Erythroblast (primary cell): Measurements from ENCODE around the gene STRBP.
A peak's percentile ranks its signal among the peaks of the same experiment; 100 is the strongest.
"Not testable (repeated sequence)": the region's sequence is repeated elsewhere in the genome, so short reads cannot be mapped to it uniquely, and the experiment has no call there.

Experiments
- DNase-seq, 2 experiments: peaks; one replicate each; lab custom pipeline; 2025; lab: John Stamatoyannopoulos, UW
- GATA1 ChIP-seq: IDR thresholded peaks from 2 replicates; pipeline ENCODE4 v1.6.1; 2011; ENCODE audit warnings: low read depth, mild to moderate bottlenecking, control low read depth, low read length, moderate library complexity
- POLR2A ChIP-seq: IDR thresholded peaks from 2 replicates; pipeline ENCODE4 v1.6.1; 2011; ENCODE audit warnings: mild to moderate bottlenecking, low read length

STRBP gene

DNA sequence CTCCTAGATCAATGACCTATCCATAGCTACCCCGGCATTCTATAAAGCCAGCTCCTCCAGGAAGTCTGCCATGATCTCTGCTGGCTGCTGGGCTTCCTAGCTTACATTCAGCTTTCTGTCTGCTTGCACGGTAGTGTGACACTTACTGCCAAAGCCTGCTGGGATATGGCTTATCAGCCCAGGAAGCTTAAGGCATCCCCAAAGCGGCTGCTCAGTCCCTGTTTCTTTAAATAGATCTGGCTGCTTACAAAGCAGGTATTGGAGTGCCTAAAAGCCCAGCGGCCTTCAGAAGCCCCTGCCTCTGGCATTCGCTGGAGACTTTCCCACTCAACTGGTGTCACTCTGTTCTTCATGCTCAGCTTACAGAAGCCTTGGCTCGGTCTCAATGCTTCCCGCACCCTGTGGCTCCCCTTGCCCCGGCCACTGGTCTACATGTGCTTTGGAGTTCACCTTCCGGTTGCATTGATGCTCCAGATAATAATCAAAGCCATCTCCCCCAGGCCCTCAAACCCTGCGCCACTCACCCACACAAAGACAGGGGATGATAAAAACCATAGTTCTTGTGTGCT, 31.3 kb upstream of the STRBP start:
- peak; percentile 17 to 35 for DNase-seq
- TF ChIP-seq GATA1 = no peak

DNA sequence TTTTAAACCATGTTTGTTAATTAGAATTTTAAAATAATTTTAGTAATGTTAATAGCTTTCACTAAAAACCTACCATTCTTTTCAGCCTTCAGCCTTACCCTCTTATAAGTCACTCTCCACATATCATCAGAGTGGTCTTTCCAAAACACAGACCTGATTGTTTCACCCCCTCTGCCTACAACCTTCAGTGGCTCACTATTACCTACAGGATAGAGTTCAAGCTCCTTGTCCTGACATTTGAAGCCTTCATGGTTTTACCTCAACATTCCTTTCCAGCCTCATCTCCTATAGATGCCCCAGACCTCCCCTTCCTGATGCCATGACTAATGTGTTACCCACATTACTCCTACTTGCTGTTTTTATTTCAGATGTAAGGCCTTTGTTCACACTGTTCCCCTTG, 27.8 kb upstream of the STRBP start:
- TF ChIP-seq GATA1 (no peak), POLR2A (no peak)
- no peak for DNase-seq

DNA sequence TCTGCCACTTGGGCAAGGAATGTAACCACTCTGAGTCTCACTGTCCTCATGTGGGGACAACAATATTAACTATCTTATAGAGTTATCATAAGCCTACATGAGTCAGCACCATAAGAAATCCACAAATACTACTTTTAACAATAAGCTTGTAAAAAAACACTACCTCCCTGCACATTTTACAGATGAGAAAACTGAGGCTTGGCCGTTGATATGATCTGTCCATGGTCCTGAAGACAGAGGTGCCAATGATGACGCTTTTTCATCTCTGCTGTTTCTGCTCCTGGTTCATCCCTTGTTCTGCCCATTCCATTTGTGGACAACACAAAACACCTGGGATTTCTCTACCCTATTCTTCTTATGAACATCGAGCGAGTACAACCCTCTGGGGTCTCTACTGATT, 23.4 kb upstream of the STRBP start:
- DNase-seq = no peak
- no peak for TF ChIP-seq POLR2A

DNA sequence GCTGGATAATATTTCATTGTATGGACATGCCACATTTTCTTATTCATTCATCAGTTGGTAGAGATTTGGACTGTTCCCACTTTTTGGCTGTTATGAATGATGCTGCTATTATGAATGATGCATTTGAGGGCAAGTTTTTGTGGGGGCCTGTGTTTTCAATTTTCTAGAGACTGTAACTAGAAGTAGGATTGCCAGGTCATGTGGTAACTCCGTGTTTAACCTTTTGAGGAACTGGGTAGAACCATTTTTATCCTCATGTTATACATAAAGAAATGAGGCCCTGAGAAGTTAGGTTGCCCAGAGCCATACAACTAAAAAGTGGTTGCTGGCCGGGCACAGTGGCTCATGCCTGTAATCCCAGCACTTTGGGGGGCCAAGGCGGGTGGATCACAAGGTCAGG, 22.4 kb upstream of the STRBP start:
- no peak for TF ChIP-seq POLR2A
- TF ChIP-seq GATA1 = no peak
- no peak for DNase-seq

DNA sequence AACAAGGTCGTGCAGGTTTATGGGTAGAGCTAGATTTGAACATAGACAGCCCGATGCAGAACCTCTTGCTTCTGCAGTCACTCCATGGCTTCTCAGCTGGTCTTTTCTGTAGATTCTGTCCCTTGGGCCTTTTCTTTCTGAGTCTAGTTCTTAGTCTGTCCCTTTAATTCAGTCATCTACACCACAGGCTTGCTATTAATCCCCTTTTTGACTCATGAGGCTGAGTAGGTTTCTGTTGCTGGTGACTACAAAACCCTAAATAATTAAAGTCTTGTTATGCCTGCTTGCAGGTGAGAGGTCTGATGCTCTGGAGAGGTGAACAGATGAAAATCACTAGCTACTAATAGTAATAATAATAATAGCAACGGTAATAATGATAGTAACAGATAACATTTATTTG, 19.3 kb upstream of the STRBP start:
- no peak for TF ChIP-seq GATA1
- TF ChIP-seq POLR2A = no peak
- DNase-seq = no peak

DNA sequence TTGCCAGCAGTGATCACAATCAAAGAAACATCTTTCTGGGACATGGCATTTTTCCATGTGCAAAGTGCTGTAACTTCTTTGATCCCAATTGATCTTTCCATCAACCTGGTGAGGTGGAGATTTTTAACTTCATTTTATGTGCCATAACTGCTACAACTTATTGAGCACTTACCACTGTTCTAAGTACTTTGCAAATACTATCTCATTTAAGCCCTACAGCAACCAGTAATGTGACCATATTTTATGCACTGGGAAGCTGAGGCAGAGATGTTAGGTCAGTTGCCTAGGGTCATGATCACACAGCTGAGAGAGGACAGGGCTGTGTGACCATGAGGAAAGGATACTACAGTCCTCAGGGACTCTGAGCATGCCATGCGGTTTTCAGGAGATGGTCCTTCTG, 17.9 kb upstream of the STRBP start:
- TF ChIP-seq GATA1 (no peak), POLR2A (no peak)

DNA sequence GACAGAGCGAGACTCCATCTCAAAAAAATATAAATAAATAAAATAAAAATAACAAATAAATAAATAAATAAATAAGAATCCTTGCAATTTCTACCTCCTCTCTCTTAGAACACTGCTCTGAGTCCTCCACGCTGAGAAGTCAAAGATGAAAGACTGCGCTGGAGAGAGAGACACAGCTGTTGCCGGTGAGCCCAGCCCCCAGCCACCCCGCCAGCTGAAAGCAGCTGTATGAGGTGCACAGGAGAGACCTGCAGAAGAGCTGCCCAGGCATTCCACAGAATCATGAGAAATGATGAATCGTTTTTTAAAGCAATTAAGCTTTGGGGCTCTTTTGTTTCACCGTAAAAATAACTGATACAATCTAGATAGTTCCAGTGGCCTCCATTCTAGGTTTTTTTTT, 16.3 kb upstream of the STRBP start:
- no peak for DNase-seq
- TF ChIP-seq GATA1 (no peak), POLR2A (no peak)

More for the DNA sequence above, 17.9 kb upstream of the STRBP start:
- no peak for DNase-seq

DNA sequence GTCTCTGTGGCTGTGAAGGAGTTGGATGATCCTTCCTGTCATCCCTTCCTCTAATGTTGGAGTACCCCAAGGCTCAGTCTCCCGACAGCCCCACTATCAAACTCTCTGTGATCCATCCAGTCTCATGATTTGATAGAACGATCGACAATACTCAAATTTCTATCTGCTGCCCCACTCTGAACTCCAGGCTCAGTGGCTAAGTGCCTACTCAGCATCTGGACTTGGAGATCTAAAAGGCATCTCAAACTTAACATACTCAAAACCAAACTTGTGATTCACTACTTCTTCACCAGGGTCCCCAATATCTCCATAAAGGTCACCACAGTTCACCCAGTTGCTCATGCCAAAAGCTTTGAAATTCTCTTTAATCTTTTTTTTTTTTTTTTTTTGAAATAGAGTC, 15.1 kb upstream of the STRBP start:
- no peak for TF ChIP-seq GATA1
- no peak for TF ChIP-seq POLR2A
- no peak for DNase-seq

DNA sequence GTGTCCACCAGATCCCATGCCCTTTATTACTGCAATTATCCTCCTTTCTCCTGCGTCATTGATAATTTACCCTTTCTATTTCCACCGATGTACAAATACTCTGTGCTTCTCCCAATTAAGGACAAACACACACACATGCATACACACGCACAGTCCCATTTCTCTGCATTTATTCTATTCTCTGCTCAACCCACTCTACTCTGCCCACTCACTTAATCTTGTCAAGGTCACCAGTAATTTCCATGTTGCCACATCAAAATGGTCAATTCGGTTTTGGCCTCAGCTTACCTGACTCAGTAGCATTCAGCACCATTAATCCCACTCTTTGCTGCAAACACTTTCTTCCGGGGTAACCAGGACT, 14.6 kb upstream of the STRBP start:
- TF ChIP-seq GATA1 = no peak
- TF ChIP-seq POLR2A = no peak
- no peak for DNase-seq

DNA sequence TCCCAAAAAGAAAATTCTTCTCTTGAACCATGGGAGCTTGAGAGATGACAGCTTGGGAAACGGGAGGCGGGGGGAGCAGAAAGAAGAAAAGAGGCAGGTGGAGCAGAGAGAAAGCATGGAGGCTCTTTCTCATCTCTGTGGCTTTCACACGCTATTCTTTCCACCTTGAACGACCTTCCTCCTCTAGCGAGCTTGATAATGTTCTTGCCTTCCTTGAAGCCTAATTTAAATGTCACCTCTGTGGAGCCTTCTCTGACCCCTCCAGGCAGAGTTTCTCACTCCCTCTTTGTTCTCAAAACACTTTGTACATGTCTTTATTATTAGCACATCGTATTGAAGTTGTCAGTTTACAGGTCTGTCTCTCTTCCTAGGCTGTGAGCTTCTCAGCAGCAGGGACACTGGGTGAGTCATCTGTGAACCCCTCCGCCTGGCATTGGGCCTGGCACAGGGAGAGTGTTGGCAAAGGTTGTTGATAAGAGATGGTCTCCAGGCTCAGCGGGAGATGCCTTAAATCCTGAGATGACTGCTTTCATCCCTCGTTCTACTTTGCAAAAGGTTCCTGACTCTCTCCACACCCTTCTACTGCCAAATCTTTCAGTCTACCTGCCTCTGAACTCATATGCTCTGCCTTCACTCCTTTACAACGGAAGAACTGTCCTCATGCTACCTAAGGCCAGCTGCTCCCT, 14.1 kb upstream of the STRBP start:
- TF ChIP-seq GATA1 = no peak
- TF ChIP-seq POLR2A = no peak
- no peak for DNase-seq

DNA sequence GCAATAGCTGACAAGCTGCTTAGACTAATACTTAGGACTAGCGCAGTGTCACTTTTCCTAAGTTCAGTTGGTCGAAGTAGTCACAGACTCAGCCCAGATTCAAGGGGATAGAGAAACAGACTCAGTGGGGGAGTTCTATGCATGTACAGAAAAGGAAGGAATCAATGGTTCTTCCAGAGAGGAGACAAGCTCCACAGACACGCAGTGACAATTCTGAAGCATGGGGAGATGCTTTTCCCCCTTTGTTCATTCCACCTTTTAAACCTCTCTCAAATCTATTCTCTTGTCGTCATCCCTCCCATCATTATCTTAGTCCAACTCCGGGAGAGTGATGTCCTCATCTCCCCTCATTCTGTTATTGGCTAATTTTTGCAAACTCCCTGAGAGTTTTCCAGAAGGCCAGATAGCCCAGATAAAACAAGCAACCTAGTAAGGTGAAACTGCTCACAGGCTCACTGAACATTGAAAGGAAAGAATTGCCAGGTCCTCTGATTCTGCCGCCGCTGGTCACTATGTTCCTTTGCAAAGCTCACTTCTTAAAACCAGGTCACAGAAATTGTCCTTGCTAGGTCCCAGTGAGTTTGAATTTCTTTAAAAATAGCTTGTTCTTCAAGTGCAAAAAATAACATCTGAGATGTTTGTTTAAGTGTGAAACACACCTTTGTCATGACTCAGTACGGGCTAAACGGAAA, 13.4 kb upstream of the STRBP start:
- TF ChIP-seq GATA1 = no peak
- no peak for TF ChIP-seq POLR2A

DNA sequence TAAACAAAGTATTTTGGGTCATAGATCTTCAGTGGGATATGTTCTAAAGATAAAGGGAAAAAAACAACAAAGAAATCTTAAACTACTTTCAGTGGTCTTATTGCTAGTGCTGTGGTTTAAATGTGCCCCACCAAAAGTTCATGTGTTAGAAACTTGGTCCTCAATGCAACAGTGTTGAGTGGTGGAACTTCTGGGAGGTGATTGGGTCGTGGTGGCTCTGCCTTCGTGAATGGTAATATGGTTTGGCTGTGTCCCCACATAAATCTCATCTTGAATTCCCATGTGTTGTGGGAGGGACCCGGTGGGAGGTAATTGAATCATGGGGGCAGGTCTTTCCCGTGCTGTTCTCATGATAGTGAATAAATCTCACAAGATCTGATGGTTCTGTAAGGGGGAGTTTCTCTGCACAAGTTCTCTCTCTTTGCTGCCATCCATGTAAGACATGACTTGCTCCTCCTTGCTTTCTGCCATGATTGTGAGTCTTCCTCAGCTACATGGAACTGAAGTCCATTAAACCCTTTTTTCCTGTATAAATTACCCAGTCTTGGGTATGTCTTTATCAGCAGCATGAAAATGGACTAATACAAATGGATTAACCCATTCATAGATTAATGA, 10.6 kb upstream of the STRBP start:
- DNase-seq = not testable (repeated sequence)

More for the DNA sequence above, 13.4 kb upstream of the STRBP start:
- DNase-seq = no peak

DNA sequence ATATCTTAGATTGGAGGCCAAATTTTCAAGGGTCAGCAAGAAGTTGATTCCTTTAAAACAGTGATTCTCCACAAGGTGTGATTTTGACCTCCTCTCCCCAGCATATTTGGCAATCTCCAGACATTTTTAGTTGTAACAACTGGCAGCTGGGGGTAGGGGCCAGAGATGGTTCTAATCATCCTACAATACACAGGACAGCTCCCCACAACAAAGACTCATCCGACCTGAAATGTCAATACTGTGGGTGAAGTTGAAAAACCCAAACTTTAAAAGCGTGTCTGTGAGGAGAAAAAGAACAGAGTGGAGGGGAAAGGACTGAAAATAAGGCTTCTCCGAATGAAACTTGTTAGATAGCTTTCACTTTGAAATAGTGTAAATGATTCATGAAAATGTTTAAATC, 10.0 kb upstream of the STRBP start:
- TF ChIP-seq POLR2A (no peak), GATA1 (no peak)
- no peak for DNase-seq

DNA sequence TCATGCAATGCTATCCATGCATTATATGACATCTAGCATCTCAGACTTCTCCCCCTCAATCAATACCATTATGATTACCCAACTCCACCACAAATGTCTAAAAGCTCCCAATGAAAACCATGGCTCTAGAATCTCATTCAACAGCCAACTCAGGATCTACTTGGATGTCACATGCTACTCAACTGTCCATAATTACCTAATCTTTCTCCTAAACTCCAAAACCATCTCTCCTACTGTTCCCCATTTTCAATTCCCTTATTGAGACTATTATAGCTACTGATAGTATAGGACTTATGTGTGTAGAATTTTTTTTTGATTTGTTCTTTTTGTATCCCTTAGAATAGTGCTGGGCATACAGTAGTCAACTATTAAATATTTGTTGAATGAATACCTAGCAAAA, 8.2 kb upstream of the STRBP start:
- no peak for TF ChIP-seq GATA1
- TF ChIP-seq POLR2A = no peak
- DNase-seq = no peak

DNA sequence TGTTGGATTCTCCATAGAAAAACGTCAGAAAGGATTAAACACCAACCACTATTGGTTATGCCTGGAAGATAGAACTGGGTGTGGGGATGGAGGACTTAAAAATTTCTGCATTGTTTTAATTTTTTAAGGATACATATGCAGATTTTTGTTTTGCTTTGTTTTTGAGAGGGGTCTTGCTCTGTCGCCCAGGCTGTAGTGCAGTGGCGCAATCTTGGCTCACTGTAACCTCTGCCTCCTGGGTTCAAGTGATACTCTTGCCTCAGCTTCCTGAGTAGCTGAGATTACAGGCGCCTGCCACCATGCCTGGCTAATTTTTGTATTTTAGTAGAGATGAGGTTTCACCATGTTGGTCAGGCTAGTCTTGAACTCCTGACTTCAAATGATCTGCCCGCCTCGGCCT, 2.7 kb upstream of the STRBP start:
- DNase-seq = not testable (repeated sequence)
